Left cardiac atrium (tissue), 4 donors: Measurements from ENCODE around the gene TSPAN11. TPM values are rescaled to one million over a fixed set of nuclear protein-coding genes. Genes with fewer than 3 reads are reported as not detected.

ENCODE experiments used
- ATAC-seq, 2 donors: fragments of 200-7000 bp; cut with Tn5 transposase; one replicate each; pipeline ENCODE4 v1.9.1; 2020; ENCODE audit warnings: mild to moderate bottlenecking in 2 of 2, moderate library complexity in 2 of 2
- DNase-seq: peaks from one replicate; pipeline ENCODE4 v3.0.0-alpha.2; 2020
- intact Hi-C, 2 donors: fragments of 100-400 bp; cut with DNase I; formaldehyde crosslinking; loops; one replicate each; pipeline versions ENCODE4 v1.14.1 to v1.15.1; 2022 to 2023
- total RNA-seq, 2 donors: library from RNA; stranded (reverse); fragmentation: NEBNext Ultra II Directional; extraction: Animal tissue kit (Norgen Biotek cat#: 25700); gene quantifications; one replicate each; pipeline ENCODE4 v1.2.1, GENCODE V29; 2021
- donor health status: DM: no; HTN: yes; CAD: no.
- donor health status: DM: no; HTN: yes; CAD: no; lungs with severe emphysema.
- donor health status: DM: yes; HTN: yes; CAD: no.
- donor health status: Dilated cardiomyopathy.

TSPAN11 gene
- total RNA-seq, 2 donors from 2014 or later: 2.5 to 3.8 TPM

DNA sequence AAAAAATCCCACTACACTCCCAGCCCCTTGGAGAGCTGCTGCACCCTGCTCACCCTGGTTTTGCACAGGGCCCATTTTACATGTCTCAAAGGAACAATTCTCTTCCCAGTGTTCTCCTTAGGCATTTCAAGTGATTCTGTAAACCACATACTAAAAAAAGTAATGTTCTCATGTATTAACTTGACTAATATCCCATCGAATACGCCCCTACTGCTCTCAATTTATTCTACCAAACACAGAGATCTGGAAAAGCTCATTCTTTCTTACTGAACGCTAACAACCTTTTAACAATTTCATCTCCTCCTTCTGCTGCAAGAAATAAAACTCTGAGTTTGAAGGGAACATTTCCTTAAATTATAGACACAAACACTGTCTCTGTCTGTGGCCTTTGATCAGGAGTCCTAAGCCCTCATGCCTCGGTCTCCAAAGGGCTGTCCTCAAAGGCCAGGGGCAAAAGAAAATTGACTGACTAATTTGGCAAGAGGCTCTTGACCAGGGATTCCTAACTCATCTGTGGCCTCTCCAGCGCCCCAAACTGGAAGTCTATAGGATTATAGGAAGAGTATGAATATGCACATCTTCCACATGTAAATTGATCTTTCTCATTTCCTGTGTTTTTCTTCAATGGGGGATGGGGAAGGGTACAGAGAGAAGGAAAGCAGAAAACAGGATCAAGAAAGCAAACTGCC, 17.1 kb upstream of the TSPAN11 start:
- intact Hi-C loops: no loop called here
- ATAC-seq (no peak), DNase-seq (no peak)

DNA sequence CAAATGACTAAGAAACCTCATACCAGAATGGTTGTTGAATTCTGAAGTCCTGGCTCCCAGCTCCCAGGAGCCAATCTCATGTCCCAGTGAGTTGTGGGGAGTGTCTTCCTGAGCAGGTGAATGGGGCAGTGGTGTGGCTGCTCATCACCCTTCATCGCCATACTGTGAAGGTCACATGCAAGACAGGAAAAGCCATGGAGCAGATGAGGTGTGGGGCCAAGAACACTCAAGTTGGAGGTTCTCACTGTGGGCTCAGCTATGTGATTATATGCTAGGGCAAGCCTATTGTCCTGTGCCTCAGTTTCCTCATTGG, 16.6 kb upstream of the TSPAN11 start:
- no peak for DNase-seq
- intact Hi-C loops: no loop called here
- no peak for ATAC-seq

DNA sequence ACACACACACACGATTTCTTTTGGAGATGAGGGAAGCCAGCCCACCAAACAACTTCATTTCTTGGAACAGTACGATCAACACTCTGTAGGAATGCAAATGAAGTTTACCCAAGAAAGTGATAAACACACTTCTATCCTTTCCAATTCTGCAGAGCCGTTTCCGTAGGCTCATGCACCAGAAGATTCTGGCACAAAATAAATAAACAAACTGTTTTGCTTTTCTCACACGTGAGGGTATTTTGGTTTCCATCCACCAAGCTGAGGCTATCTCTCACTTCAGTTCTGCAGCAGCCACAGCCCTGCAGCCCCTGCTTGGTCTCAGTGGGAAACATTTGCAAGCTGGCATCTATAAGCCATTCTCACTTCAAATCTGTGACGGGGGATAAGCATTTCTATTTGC, 15.3 kb upstream of the TSPAN11 start:
- ATAC-seq (no peak), DNase-seq (no peak)
- intact Hi-C loops: no loop called here

DNA sequence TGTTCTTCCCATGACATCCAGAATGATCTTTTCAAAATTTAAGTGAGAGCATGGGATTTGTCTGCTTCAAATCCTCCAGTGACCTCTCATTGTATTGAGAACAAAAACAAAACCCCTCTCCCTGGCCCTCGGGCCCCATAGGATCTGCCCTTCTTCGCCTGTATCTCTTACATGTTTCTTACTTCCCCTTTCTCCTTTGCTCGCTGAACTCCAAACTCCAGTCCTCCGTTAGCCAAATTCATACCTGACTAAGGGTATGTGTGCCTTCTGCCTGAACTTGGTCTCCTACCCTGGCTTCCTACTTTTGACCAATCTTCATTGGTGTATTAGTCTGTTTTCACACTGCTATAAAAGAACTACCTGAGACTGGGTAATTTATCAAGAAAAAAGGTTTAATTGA, 13.2 kb upstream of the TSPAN11 start:
- DNase-seq (no peak), ATAC-seq (no peak)
- intact Hi-C loops: no loop called here

DNA sequence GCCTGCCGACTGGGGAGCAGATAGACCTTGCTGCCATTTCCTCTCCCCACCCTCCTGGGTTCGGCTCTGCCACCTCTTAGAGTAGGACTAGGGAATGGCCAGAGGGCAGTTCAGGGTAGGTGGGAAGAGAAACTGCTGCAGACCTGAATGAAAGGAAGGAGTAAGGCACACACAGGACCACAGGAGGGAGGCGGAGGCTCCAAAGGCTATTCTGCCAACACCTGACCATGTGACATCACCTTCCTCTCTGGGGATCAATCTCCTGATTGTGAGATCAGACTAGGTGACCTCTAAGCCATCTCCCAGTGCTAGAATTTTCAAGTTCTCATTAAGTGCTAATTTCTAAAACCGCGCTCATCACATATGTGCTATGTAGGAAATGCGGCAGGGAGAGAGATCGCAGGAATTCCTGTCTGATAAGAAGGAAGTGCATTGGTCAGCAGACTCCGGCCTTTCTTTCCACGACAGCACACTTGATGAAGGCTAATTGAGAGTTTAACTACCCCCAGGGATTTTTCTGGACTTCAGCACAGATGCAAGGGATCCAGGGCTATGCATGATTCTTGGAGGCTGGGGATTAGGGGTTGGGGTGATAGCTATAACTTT, 11.5 kb upstream of the TSPAN11 start:
- no peak for DNase-seq
- no peak for ATAC-seq
- intact Hi-C loops: no loop called here

DNA sequence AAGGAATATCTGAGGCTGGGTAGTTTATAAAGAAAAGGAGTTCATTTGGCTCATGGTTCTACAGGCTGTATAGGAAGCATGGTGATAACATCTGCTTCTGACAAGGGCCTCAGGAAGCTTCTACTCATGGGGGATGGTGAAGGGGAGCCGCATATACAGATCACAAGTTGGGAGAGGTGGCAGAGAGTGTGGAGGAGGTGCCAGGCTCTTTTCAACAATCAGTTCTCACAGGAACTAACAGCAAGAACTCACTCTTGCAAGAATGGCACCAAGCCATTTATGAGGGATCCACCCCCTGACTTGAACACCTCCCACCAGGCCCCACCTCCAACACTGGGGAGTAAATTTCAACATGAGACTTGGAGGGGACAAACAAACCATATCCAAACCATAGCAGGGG, 3.5 kb upstream of the TSPAN11 start:
- intact Hi-C loops: no loop called here
- DNase-seq (no peak), ATAC-seq (peak; percentile 60 to 82)

DNA sequence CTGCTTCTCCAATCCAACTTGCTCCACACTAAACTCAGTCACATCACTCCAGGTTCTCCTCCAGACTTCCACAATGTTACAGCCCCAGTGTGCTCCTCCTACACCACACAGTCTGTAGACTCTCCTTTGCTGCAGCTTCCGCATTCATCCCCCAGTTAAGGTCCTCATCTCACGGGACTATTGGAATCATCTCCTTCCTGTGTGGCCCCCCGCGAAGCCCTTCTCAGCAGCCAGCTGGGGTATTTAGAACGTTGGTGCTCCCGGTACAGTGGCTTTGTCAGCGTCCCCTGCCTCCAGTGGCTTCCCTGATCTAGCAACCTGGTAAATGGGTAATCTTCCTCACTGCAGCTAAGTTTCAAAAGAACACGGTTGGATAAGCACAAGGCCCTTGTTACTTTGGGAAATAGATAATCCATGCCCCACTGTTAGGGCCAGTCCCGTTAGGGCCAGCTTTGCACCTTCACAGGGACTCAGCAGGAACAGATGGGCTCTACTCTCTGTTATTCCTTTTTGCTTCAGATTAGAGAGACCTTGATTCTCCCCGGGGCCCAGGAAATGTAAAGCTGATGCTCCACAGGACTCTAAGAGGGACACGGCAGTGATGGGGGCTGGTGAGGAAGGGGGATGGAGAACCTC, 823 bp upstream of the TSPAN11 start:
- DNase-seq (no peak), ATAC-seq (no peak)
- intact Hi-C loops: no loop called here

DNA sequence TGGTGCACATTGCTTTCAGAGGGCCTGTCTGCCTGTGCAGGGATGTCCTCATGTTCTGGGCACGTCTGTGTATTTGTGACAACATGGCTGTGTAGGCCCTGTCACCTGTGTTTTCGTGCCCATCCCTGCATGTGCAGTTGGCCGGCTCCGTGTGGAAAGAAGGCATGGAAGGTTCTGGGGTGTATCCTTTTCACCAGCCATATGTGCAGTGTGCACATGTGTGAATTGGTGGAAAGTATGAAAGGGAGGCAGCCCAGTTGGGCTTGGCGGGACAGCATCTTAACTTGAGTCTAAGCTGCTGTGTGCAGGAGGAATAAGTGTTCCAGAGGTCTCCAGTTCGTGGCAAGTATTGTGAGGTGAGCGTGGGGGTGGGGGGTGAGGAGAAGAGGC, 669 bp downstream of the TSPAN11 start:
- DNase-seq: no peak
- intact Hi-C loops: no loop called here
- ATAC-seq: no peak

DNA sequence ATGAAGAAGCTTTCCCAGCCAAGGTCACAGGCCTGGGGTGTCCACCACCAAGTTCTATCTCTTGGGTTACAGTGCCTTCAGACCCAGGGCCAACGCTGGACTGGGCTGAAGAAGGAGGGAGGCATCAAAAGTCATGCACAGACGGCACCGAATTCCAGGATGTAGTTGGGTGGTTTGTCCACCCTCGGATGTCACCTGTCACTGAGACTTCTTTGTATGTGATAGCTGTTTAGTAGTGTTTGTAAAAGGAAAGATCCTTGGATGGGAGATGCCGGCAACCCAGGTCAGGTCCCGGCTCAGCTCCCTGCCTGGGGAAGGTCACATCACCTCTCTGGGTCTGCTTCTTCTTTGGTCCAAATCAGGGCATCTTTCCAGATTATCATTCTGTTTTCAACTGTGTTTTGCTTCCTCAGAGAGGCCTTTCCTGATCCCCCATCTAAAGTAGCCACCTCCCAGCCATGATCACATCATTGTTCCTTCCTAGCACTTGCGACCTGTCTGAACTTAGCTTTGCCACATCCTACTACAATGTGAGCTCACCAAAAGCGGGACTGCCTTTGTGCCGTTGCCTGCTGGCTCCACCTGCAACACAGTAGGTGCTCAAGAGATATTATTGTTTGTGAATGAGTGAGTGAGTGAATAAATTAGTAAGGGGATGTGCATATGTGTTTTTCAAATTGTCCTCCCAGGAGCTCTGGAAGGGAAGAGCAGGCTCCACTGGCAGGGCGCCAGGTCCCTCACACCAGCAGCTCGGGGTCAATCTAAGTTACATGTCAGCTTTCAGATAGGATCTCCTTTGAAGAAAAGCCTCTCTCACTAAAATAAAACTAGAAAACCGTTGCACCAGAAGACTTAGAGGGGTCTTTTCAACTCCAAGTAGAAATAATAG, 2.1 kb downstream of the TSPAN11 start:
- intact Hi-C loops: no loop called here
- DNase-seq (no peak), ATAC-seq (no peak)

- DNase-seq: no peak
- intact Hi-C loops: no loop called here
- ATAC-seq: no peak
Measured at GRCh38 chr12:30930238-30930637, 3.7 kb downstream of the TSPAN11 start.

DNA sequence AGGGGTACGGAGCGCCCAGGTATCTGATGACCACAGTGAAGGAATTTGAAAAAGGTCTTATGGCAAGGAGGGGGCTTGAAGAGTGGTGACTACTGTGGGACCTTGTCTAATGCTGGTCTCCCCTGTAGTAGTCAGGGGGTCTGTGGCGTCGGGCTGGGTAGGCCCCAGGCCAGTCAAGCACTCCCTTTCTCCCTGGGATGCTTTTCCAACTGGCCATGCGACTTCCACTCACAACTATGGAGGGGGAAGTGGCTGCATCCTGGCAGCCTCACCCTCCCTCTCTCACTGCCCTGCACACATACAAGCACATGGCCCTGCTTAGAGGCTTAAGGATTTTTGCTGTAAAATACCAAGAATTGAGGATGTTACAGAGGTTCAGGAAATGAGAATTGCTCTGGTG, 4.1 kb downstream of the TSPAN11 start:
- ATAC-seq: no peak
- no peak for DNase-seq
- intact Hi-C loops: no loop called here

DNA sequence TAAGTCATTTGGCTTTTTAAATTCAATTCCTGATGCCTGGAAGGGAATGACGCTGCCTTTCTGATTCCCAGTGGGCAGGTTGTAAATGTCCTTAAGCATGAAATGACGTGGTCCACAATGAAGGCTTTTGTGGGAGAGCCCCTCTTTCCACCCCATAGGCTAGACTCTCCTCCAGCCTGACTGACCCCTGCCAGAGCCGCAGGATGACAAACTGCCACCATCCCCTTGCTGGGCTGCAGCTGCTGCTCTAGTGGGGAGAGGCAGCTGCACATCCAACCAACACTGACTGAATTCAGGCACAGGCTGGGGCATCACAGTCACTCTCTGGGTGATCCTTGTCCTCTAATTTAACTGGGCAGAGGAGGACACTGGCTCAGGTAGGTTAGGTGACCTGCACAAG, 6.3 kb downstream of the TSPAN11 start:
- DNase-seq (no peak), ATAC-seq (no peak)
- intact Hi-C loops: no loop called here

GRCh38 chr12:30934811-30935210, 8.3 kb downstream of the TSPAN11 start:
- DNase-seq: no peak
- intact Hi-C loops: no loop called here
- ATAC-seq: no peak

DNA sequence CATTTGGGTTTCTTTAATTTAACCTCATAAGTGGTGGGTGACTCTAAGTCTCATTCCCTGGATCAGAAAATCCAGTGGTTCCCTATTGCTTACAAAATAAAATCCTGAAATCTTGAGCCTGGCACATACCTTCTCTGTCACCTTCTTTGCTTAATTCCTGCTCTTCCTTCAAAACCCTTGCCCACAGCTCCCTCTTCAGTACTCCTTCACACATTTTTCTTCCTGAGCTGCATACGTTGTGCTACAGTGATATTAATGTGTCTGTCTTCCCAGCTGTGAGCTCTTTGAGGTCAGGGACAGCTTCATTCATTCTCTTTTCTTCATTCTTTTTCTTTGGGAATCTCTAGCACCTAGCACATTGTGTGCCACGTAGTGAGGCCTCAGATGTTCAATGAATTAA, 9.5 kb downstream of the TSPAN11 start:
- DNase-seq (no peak), ATAC-seq (no peak)
- intact Hi-C loops: no loop called here

- ATAC-seq (no peak), DNase-seq (no peak)
- intact Hi-C loops: no loop called here
Measured at GRCh38 chr12:30939234-30939633, 12.7 kb downstream of the TSPAN11 start.

DNA sequence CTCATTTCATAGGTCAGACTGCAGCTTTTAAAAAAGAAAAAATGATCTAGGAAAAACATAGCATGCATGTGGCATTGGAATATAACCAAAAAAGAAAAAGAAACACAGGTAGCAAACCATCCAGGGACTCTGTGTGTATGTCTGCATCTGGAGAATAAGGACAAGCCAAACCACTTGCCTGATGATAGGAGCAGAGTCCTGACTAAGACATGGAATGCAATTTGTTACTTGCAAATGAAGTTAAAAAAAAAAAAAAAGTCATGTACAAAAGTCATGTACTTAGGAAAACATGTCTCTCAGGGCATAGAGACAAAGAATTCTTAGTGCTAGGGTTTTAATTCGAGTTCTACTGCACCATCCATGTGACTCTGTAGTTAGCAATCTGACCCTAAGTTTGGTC, 15.9 kb downstream of the TSPAN11 start:
- intact Hi-C loops: no loop called here
- DNase-seq: no peak
- no peak for ATAC-seq

- DNase-seq: no peak
- ATAC-seq: no peak
- intact Hi-C loops: no loop called here
Measured at GRCh38 chr12:30942936-30943335, 16.4 kb downstream of the TSPAN11 start.

DNA sequence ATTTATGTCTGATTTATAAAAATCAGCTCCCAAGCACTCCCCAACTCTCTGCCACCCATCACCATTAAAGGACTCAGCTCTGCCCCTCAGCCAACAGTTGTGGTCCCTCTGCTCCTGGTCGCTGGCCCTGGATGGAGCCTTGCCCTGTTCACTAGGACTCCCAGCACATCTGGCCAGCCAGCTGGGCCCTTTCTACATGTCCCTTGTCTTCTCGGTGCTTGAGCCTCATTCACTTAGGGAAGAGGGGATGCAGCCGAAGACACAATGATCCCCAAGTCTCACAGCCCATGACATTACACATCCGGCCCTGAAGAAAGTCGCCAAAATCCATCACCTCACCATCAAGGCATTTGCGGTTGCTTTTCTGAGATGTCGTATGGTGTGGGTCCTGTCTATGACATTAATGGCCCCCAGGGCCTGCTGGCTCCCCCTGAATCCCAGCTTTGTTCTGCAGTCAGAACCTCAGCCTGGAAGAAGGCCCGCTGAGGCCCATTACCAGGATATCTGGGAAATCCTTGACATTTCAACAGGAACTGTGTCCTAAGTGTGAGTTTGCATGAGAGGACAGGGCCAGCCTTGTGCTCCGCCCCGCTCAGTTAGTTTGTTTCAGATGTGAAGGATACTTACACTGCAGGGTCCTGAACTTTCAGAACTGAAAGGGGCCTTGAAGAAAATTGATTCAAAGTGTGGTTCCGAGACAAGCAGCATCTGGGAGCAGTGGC, 19.1 kb downstream of the TSPAN11 start:
- intact Hi-C loops: no loop called here
- DNase-seq (no peak), ATAC-seq (peak; percentile 12 to 51)

DNA sequence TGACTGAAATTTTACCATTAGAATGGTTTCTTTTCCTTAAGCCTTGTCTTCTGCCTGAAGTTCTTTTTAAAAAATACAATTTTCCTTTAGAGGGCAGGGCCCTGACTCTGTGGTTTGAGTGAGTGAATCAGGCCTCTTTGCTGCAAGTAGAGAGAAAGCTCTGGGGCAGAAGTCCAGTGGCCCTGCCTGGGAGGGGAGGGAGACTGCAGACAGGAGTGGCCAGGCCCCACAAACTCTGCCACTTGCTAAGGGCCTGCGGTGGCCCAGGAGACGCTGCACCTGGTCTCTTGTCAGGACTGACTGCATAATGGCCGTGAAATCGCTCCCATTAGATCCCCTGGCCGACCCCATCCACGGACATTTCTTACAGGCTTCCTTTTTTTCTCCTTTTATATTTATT, 25.5 kb downstream of the TSPAN11 start:
- ATAC-seq: no peak
- intact Hi-C loops: no loop called here
- no peak for DNase-seq

- no peak for DNase-seq
- ATAC-seq: no peak
- intact Hi-C loops: no loop called here
Measured at GRCh38 chr12:30953257-30953656, 26.7 kb downstream of the TSPAN11 start.
